MCF 10A (cell line): ENCODE results near the gene STEAP1B. TPM values are rescaled to one million over a fixed set of nuclear protein-coding genes. Genes with fewer than 3 reads are reported as not detected.
"Not testable (repeated sequence)": the region's sequence is repeated elsewhere in the genome, so short reads cannot be mapped to it uniquely, and the experiment has no call there.

Experiments used
- BruUV-seq: library from RNA; stranded (reverse); fragments of 400-500 nt; replicated peaks from 2 replicates; lab custom pipeline; 2021; lab: Mats Ljungman, UMichigan
- CTCF ChIA-PET: fragments of 300-600 bp; sonication (Branson Sonifier 250); formaldehyde crosslinking; extraction: SDS; loops from one replicate; lab custom pipeline; 2021; ENCODE audit warnings: antibody characterized with exemption, inconsistent platforms; lab: Yijun Ruan, JAX
- POLR2A ChIA-PET: fragments of 300-600, 350-650 bp; sonication (Branson Sonifier 250); formaldehyde crosslinking; extraction: SDS; loops from one replicate; lab custom pipeline; 2020; ENCODE audit warnings: antibody characterized with exemption, inconsistent platforms; lab: Yijun Ruan, JAX
- DNase-seq: peaks from one replicate; pipeline ENCODE4 v3.0.0-alpha.2; 2018; ENCODE audit not compliant: unreplicated experiment
- H3K27ac Mint-ChIP-seq: one replicate; pipeline ENCODE4 v1.8.0; 2022; ENCODE audit warnings: mild to moderate bottlenecking, low read depth, mixed read lengths; ENCODE audit not compliant: unreplicated experiment
- H3K27me3 Mint-ChIP-seq: one replicate; pipeline ENCODE4 v1.8.0; 2022; ENCODE audit warnings: mixed read lengths; ENCODE audit not compliant: insufficient read depth, unreplicated experiment
- H3K36me3 Mint-ChIP-seq: one replicate; pipeline ENCODE4 v1.8.0; 2022; ENCODE audit warnings: mild to moderate bottlenecking, moderate library complexity, mixed read lengths; ENCODE audit not compliant: insufficient read depth, unreplicated experiment
- H3K4me1 Mint-ChIP-seq: one replicate; pipeline ENCODE4 v1.8.0; 2022; ENCODE audit warnings: mixed read lengths; ENCODE audit not compliant: insufficient read depth, unreplicated experiment
- H3K4me3 Mint-ChIP-seq: one replicate; pipeline ENCODE4 v1.8.0; 2022; ENCODE audit warnings: mild to moderate bottlenecking, moderate library complexity, mixed read lengths; ENCODE audit not compliant: unreplicated experiment
- H3K9me3 Mint-ChIP-seq: one replicate; pipeline ENCODE4 v1.8.0; 2022; ENCODE audit warnings: mixed read lengths; ENCODE audit not compliant: unreplicated experiment
- intact Hi-C: fragments of 100-400 bp; cut with micrococcal nuclease; formaldehyde crosslinking; loops from 2 replicates; pipeline ENCODE4 v1.14.1; 2022
- total RNA-seq: library from RNA; stranded (reverse); gene quantifications from 2 replicates; pipeline ENCODE4 v1.2.3, GENCODE V29; 2022
- TF ChIP-seq, protein P1 (sequence below): fragments of 200-600 bp; IDR thresholded peaks from one replicate; pipeline ENCODE4 v1.8.0; 2022; ENCODE audit warnings: antibody characterized with exemption, mild to moderate bottlenecking; ENCODE audit not compliant: unreplicated experiment

Gene STEAP1B
- total RNA-seq, 1 experiment from 2014 or later: not detected

DNA sequence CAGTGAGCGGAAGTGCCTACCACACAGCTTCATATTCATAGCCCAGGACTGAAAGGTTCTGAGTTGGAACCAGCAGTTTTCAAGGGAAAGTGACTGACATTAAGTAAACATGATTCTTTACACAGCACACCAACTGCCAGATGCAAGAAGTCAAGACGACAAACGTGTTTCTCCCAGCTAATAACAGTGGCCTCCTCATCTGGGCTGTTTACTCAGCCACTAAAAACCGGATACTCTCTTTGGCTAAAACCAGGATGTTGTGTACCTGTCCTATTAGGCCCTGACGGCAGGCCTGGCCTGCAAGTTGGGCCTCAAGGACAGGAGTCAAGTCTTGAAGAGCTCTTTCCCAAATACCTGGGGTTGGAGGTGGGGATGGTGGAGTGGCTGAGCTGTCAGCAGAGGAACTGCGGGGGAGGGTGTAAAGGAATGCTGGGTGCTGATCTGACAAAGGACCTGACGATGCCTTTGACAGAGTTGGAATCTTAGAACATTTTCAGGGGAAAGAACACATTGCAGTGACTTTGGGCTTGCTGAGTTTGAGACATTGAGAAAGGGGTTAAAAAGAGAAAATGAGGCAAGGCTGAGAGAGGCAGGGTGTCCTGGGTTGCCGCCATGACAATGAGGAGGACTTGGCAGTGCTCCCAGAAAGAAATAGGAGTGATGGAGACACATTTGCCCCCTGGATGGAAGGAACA is 57.7 kb downstream of the STEAP1B start:
- Mint-ChIP-seq H3K4me1 (peaks cover 11% of the 10 kb centered on the region), H3K27ac (no peak overlapping the region), H3K36me3 (no peaks in the 10 kb centered on the region), H3K4me3 (no peak overlapping the region), H3K9me3 (no peaks in the 10 kb centered on the region), H3K27me3 (no peaks in the 10 kb centered on the region)
- ChIA-PET POLR2A (no interaction called here), CTCF (interaction anchor here (0.6 to 0.9 kb wide), 2 partner anchors 10 to 31 kb away, joined by 3 to 4 read pairs; no protein-coding TSS in a partner anchor)
- DNase-seq: no peak
- TF ChIP-seq, protein P1, sequence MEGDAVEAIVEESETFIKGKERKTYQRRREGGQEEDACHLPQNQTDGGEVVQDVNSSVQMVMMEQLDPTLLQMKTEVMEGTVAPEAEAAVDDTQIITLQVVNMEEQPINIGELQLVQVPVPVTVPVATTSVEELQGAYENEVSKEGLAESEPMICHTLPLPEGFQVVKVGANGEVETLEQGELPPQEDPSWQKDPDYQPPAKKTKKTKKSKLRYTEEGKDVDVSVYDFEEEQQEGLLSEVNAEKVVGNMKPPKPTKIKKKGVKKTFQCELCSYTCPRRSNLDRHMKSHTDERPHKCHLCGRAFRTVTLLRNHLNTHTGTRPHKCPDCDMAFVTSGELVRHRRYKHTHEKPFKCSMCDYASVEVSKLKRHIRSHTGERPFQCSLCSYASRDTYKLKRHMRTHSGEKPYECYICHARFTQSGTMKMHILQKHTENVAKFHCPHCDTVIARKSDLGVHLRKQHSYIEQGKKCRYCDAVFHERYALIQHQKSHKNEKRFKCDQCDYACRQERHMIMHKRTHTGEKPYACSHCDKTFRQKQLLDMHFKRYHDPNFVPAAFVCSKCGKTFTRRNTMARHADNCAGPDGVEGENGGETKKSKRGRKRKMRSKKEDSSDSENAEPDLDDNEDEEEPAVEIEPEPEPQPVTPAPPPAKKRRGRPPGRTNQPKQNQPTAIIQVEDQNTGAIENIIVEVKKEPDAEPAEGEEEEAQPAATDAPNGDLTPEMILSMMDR: no peak
- BruUV-seq: no TSS peak
- intact Hi-C loops: no loop called here

DNA sequence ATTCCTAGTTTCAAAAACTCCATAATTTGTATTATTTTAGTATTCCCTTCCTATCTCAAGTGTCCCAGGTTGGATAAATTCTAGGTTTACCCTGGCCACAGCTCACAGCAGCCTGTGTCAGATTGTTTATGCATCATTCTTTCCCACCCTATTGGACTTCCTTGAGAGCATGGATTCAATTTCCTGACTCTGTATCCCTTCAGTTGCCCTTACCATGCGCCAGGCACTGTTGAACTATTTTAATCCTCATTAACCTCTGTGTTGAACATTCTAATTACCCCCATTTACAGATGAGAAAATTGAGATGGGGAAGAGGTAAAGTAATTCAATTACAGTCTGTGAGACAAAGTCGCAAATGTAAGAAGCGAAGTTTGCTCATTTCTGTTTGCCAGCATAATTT is 58.8 kb downstream of the STEAP1B start:
- H3K36me3 Mint-ChIP-seq: no peaks in the 10 kb centered on the region
- POLR2A ChIA-PET: interaction anchor here (1.2 kb wide), 1 partner anchor 17 kb away, joined by 5 read pairs; no protein-coding TSS in a partner anchor
- no peaks in the 10 kb centered on the region for H3K27me3 Mint-ChIP-seq
- intact Hi-C loops: no loop called here
- H3K4me3 Mint-ChIP-seq: no peak overlapping the region
- DNase-seq: no peak
- TF ChIP-seq, protein P1: no peak
- peaks cover 11% of the 10 kb centered on the region for H3K4me1 Mint-ChIP-seq
- no peak overlapping the region for H3K27ac Mint-ChIP-seq
- BruUV-seq: no TSS peak
- no peaks in the 10 kb centered on the region for H3K9me3 Mint-ChIP-seq
- CTCF ChIA-PET: interaction anchor here (0.6 to 0.7 kb wide), 2 partner anchors 125 to 1730 kb away, joined by 3 to 4 read pairs; no protein-coding TSS in a partner anchor

DNA sequence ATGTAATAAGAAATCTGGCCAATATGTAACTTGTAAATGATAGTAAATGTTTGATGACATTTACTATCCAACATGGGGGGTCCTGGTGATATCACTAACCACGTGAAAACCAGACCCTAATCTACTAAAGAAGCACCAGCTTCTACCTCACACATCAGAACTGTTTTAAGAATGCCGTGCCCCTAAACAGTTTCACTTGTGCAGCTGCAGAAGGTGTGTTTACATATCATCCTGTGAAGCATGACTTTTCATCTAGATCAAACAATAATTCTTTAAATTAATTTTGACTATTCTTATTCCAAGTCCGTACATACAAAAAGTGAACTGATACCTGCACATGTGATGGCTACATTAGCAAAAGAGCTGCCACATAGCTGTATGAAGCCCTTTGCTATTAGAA is 61.0 kb downstream of the STEAP1B start:
- Mint-ChIP-seq H3K27me3 (no peaks in the 10 kb centered on the region), H3K9me3 (no peaks in the 10 kb centered on the region), H3K4me1 (no peaks in the 10 kb centered on the region), H3K27ac (no peak overlapping the region), H3K36me3 (no peaks in the 10 kb centered on the region), H3K4me3 (no peak overlapping the region)
- ChIA-PET POLR2A (interaction anchor here (0.5 to 1.7 kb wide), 3 partner anchors 8 to 560 kb away, joined by 3 to 5 read pairs (median 3); no protein-coding TSS in a partner anchor), CTCF (interaction anchor here (0.6 to 2.5 kb wide), 5 partner anchors 8 to 329 kb away, joined by 3 to 9 read pairs (median 4); no protein-coding TSS in a partner anchor)
- DNase-seq: no peak
- intact Hi-C loops: no loop called here
- BruUV-seq: no TSS peak
- TF ChIP-seq, protein P1: no peak

DNA sequence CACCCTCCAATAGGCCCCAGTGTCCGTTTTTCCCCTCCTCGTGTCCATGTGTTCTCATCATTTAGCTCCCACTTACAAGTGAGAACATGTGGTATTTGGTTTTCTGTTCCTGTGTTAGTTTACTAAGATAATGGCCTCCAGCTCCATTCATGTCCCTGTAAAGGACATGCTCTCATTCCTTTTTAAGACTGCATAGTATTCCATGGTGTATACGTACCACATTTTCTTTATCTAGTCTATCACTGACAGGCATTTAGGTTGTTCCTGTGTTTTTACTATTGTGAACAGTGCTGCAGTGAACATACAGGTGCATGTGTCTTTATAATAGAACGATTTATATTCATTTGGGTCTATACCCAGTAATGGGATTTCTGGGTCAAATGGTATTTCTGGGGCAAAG is 63.4 kb downstream of the STEAP1B start:
- intact Hi-C loops, BruUV-seq, H3K27me3 Mint-ChIP-seq, H3K4me3 Mint-ChIP-seq, H3K36me3 Mint-ChIP-seq, H3K9me3 Mint-ChIP-seq, DNase-seq, H3K27ac Mint-ChIP-seq: not testable (repeated sequence)
- peaks cover 12% of the 10 kb centered on the region for H3K4me1 Mint-ChIP-seq
- ChIA-PET POLR2A (interaction anchor here (0.6 kb wide), 1 partner anchor 859 kb away, joined by 6 read pairs; no protein-coding TSS in a partner anchor), CTCF (interaction anchor here (1.0 to 1.5 kb wide), 2 partner anchors 15 to 16 kb away, joined by 5 to 7 read pairs; no protein-coding TSS in a partner anchor)
